Gastroesophageal sphincter (tissue), 4 donors: Measurements from ENCODE around the gene RNF180. TPM values are rescaled to one million over a fixed set of nuclear protein-coding genes. Genes with fewer than 3 reads are reported as not detected.

Experiments used
- ATAC-seq: fragments of 150-250 bp; one replicate; pipeline ENCODE4 v1.9.1; 2016; ENCODE audit warnings: mild to moderate bottlenecking, moderate library complexity
- H3K27ac ChIP-seq, 4 donors: fragments of 200-600 bp; sonication (generic) in 3 of 4; 1 replicate in 3 of 4; 2 replicates in 1 of 4; pipeline ENCODE4 v1.5.1; 2016 to 2019
- H3K27me3 ChIP-seq: fragments of 200-600 bp; sonication (generic); one replicate; pipeline ENCODE4 v1.5.1; 2019
- H3K36me3 ChIP-seq, 2 donors: fragments of 200-600 bp; sonication (generic); one replicate each; pipeline ENCODE4 v1.5.1; 2019; ENCODE audit warnings: control low read depth in 1 of 2
- H3K4me1 ChIP-seq, 3 donors: fragments of 200-600 bp; sonication (generic); 1 replicate in 2 of 3; 2 replicates in 1 of 3; pipeline ENCODE4 v1.5.1; 2016 to 2019; ENCODE audit warnings: control low read depth in 2 of 3
- H3K4me3 ChIP-seq, 2 donors: fragments of 200-600 bp; sonication (generic); one replicate each; pipeline ENCODE4 v1.5.1; 2019; ENCODE audit warnings: mild to moderate bottlenecking in 1 of 2, moderate library complexity in 1 of 2
- H3K9me3 ChIP-seq, 3 donors: fragments of 200-600 bp; sonication (generic); one replicate each; pipeline ENCODE4 v1.5.1; 2017 to 2019; ENCODE audit warnings: control low read depth in 2 of 3
- EP300 ChIP-seq: sonication (generic); formaldehyde crosslinking; IDR thresholded peaks from one replicate; pipeline ENCODE4 v1.6.1; 2017; ENCODE audit warnings: antibody characterized with exemption, mild to moderate bottlenecking
- POLR2A ChIP-seq, 2 donors: fragments of 450-650 bp; IDR thresholded peaks; one replicate each; pipeline ENCODE4 v1.6.1; 2017; ENCODE audit warnings: antibody characterized with exemption in 2 of 2, mild to moderate bottlenecking in 2 of 2, moderate library complexity in 1 of 2
- POLR2AphosphoS5 ChIP-seq: sonication (generic); formaldehyde crosslinking; IDR thresholded peaks from one replicate; pipeline ENCODE4 v1.6.1; 2017; ENCODE audit warnings: antibody characterized with exemption
- WGBS, 2 donors: methylation state at CpG; one replicate each; pipeline ENCODE4 v1.1.5; 2018; ENCODE audit warnings: low coverage in 1 of 2; 5-methylcytosine and 5-hydroxymethylcytosine counted together
- total RNA-seq, 4 donors: library from RNA; depleted of rRNA; stranded (reverse); fragments of >200 nt; gene quantifications; one replicate each; pipeline ENCODE4 v1.1.0, GENCODE V29; 2016
- TF ChIP-seq, protein P1 (sequence below), 4 experiments: fragments of 200-600 bp in 2 of 4; fragments of 450-650 bp in 2 of 4; sonication (generic) in 1 of 4; IDR thresholded peaks; one replicate each; pipeline ENCODE4 v1.5.1; 2017 to 2019; ENCODE audit warnings: antibody characterized with exemption in 4 of 4, mild to moderate bottlenecking in 2 of 4, moderate library complexity in 2 of 4

The RNF180 gene
- total RNA-seq, 4 donors from 2014 or later, result 22.0 to 41.6 (median 25.3) TPM

DNA sequence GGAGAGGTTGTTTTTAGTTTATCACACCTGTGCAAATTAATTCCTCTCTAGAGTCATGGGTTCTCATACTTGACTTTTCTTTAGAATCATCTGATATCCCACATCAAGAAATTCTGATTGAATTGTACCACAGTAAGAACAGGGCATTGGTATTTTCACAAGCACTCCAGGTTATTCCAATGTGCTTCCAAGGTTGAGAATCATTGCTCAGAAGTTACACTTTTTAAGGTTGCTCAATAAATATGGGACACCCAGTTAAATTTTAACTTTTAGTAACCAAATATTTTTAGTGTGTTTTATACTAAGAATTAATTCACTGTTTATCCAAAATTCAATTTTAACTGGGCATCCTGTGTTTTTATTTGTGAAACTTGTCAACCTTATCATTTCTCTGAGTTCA, 2.5 kb upstream of the RNF180 start:
- Histone ChIP-seq H3K27ac (no peak overlapping the region), H3K36me3 (no peaks in the 10 kb centered on the region), H3K27me3 (peaks cover 3% of the 10 kb centered on the region), H3K4me1 (peaks cover 0 to 36% (median 0%) of the 10 kb centered on the region in 3 donors), H3K9me3 (no peaks in the 10 kb centered on the region), H3K4me3 (no peak overlapping the region)
- no peak for TF ChIP-seq POLR2AphosphoS5
- TF ChIP-seq EP300, result no peak
- TF ChIP-seq, protein P1, sequence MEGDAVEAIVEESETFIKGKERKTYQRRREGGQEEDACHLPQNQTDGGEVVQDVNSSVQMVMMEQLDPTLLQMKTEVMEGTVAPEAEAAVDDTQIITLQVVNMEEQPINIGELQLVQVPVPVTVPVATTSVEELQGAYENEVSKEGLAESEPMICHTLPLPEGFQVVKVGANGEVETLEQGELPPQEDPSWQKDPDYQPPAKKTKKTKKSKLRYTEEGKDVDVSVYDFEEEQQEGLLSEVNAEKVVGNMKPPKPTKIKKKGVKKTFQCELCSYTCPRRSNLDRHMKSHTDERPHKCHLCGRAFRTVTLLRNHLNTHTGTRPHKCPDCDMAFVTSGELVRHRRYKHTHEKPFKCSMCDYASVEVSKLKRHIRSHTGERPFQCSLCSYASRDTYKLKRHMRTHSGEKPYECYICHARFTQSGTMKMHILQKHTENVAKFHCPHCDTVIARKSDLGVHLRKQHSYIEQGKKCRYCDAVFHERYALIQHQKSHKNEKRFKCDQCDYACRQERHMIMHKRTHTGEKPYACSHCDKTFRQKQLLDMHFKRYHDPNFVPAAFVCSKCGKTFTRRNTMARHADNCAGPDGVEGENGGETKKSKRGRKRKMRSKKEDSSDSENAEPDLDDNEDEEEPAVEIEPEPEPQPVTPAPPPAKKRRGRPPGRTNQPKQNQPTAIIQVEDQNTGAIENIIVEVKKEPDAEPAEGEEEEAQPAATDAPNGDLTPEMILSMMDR (IDR thresholded peaks at IDR 0.05), result no peak
- TF ChIP-seq POLR2A (IDR thresholded peaks at IDR 0.05), result no peak
- no peak for ATAC-seq

DNA sequence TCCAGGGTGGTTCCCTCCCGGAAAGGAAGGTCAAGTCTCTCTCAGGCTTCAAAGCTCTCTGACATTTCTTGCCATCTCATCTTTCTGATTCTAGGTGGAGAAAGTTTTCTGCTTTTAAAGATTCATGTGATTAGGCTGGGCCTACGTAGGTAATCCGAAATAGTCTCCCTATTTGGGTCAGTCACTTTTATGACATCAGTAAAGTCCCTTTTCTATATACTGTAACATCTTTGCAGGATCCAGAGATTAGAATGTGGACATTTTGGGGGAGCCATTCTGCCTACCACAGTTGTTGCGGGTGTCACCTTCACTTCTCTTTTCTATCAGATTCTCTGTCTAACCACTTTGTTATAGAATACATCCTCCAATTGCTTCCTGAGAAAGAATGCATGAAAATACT, 1.9 kb upstream of the RNF180 start:
- no peak for ATAC-seq
- Histone ChIP-seq H3K27me3 (peaks cover 3% of the 10 kb centered on the region), H3K4me3 (no peak overlapping the region), H3K36me3 (no peaks in the 10 kb centered on the region), H3K27ac (no peak overlapping the region), H3K4me1 (peaks cover 0 to 37% (median 0%) of the 10 kb centered on the region in 3 donors), H3K9me3 (no peaks in the 10 kb centered on the region)
- no peak for TF ChIP-seq EP300
- no peak for TF ChIP-seq POLR2AphosphoS5
- 85 to 95% methylated on average over 3 to 4 of the region's 4 CpGs for WGBS, 2 donors

DNA sequence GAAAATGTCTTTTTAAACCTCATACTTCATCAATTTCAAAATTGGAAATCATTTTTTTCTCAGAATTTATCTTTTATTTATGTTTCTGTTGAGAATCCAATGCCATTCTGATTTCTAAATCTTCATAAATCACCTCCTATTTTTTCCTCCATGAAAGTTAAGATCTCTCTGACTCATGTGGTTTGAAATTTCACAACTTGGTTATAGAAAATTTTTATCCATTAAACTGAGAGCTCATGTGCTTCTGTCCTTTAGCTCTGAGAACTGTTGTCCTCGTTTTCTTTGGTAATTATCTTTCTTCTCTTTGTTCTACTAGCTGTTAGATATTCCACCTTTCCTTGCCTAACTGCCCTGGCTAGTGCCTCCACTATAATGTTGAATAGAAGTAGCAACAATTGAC, 1.5 kb upstream of the RNF180 start:
- TF ChIP-seq POLR2A (IDR thresholded peaks at IDR 0.05), result no peak
- TF ChIP-seq, protein P1 (IDR thresholded peaks at IDR 0.05), result no peak
- TF ChIP-seq POLR2AphosphoS5, result no peak
- no peak for TF ChIP-seq EP300
- H3K27ac ChIP-seq, result peak overlapping the region in 1 of 4 donors; percentile 85
- H3K27me3 ChIP-seq, result peaks cover 3% of the 10 kb centered on the region
- H3K4me3 ChIP-seq, result no peak overlapping the region
- H3K9me3 ChIP-seq, result no peaks in the 10 kb centered on the region
- H3K36me3 ChIP-seq, result no peaks in the 10 kb centered on the region
- 43 to 83% methylated on average over 1 of the region's 1 CpG for WGBS, 2 donors
- ATAC-seq, result no peak
- peaks cover 0 to 41% (median 0%) of the 10 kb centered on the region in 3 donors for H3K4me1 ChIP-seq

DNA sequence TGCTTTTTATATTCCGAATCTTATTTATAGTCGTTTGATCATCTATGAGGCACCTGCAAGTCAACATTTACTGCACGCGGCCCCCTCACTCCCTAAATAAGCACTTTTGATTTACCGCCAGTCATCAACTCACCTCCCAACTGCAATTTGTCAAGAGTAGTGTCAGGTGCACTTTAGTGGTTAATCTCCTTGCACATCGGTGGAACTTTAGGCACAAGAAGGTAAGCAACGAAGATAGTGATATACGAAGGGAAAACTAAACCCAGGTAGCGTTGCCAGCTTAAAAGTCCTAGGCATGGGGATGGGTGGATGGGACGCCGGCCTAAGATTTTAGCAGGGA, 513 bp upstream of the RNF180 start:
- TF ChIP-seq EP300, result no peak
- no peak for TF ChIP-seq POLR2AphosphoS5
- TF ChIP-seq POLR2A (IDR thresholded peaks at IDR 0.05), result no peak
- TF ChIP-seq, protein P1 (IDR thresholded peaks at IDR 0.05), result no peak
- peak overlapping the region; percentile 82 to 83 for H3K4me3 ChIP-seq
- 12 to 42% methylated on average over 7 to 9 of the region's 11 CpGs for WGBS, 2 donors
- no peaks in the 10 kb centered on the region for H3K9me3 ChIP-seq
- no peaks in the 10 kb centered on the region for H3K36me3 ChIP-seq
- peaks cover 3% of the 10 kb centered on the region for H3K27me3 ChIP-seq
- peaks cover 0 to 41% (median 0%) of the 10 kb centered on the region in 3 donors for H3K4me1 ChIP-seq
- ATAC-seq, result peak; percentile 6
- peak overlapping the region; percentile 44 to 87 (median 81) for H3K27ac ChIP-seq

DNA sequence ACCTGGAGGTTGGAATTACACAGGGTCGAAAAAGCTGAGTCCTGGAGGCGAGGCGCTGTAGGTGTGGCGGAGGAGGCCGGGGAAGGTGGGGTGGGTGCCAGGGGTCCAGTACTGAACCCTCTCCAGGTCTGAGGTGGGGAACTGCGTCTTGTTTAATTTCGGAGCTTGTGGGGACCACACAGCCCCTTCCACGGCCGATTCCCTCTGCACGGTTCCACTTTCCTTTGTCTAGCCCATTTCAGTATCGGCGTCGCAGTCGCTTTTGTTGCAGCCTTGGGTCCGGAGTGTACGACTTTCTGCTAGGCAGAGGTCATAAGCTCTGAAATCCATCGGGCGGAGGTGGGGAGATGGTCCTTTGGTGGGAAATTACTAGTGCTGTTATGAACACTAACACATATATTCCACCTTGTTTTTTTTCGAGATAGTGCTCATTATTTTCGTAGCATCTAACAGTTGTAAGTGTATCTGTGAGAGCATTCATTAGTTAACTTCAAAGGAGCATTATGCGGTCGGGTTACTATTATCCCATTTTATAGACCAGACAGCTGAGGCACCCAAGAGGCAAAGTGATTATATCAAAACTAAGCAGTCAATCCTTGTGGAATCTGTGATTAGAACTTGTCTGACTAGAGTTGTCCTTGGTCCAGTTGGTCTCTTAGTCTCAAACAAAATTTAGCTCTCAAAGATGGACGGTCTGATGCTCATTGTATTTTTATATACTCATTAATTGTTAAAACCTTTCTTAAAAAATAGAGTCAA, 737 bp downstream of the RNF180 start:
- TF ChIP-seq, protein P1 (IDR thresholded peaks at IDR 0.05), result no peak
- TF ChIP-seq POLR2A (IDR thresholded peaks at IDR 0.05) (no peak), POLR2AphosphoS5 (no peak), EP300 (no peak)
- peak overlapping the region; percentile 44 to 87 (median 81) for H3K27ac ChIP-seq
- peaks cover 0 to 41% (median 0%) of the 10 kb centered on the region in 3 donors for H3K4me1 ChIP-seq

More for the DNA sequence above, 737 bp downstream of the RNF180 start:
- Histone ChIP-seq H3K9me3 (no peaks in the 10 kb centered on the region), H3K4me3 (peak overlapping the region; percentile 82 to 83), H3K27me3 (peaks cover 3% of the 10 kb centered on the region), H3K36me3 (no peaks in the 10 kb centered on the region)
- 32 to 36% methylated on average over 12 to 13 of the region's 23 CpGs for WGBS, 2 donors
- peak; percentile 37 for ATAC-seq
